ENCODE results near the gene OVOL2.

DNA sequence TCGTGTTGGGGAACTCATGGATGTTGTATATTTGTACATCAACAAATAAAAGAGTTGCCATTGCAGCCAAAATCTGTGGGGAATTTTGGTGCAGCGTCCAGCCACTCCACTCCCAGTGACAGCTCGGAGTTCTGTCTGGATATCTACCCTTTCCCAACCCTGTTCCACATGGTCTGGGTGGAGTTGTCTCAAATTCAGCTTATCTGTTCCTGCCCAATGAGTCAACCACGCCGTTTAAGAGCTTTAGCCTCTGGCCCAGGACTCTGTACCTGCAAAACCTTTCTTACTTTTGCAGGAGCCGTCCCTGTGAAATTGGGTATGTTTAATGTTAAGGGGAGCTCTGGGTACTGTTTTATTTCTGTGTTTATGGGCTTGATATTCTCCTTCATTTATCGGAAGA lies 33.9 kb upstream of the OVOL2 start:
- TF ChIP-seq, protein P1, sequence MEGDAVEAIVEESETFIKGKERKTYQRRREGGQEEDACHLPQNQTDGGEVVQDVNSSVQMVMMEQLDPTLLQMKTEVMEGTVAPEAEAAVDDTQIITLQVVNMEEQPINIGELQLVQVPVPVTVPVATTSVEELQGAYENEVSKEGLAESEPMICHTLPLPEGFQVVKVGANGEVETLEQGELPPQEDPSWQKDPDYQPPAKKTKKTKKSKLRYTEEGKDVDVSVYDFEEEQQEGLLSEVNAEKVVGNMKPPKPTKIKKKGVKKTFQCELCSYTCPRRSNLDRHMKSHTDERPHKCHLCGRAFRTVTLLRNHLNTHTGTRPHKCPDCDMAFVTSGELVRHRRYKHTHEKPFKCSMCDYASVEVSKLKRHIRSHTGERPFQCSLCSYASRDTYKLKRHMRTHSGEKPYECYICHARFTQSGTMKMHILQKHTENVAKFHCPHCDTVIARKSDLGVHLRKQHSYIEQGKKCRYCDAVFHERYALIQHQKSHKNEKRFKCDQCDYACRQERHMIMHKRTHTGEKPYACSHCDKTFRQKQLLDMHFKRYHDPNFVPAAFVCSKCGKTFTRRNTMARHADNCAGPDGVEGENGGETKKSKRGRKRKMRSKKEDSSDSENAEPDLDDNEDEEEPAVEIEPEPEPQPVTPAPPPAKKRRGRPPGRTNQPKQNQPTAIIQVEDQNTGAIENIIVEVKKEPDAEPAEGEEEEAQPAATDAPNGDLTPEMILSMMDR (IDR thresholded peaks at IDR 0.05): no peak
- TF ChIP-seq POLR2A (IDR thresholded peaks at IDR 0.05): no peak
- no peak for TF ChIP-seq EP300 (IDR thresholded peaks at IDR 0.05)

All from ovary (tissue), 3 donors.